GM12878 (cell line): ENCODE measurements around the gene CMTM4. TPM values are rescaled to one million over a fixed set of nuclear protein-coding genes. Genes with fewer than 3 reads are reported as not detected.

ENCODE experiments used
- ATAC-seq: fragments of 200-7000 bp; cut with Tn5 transposase; 3 replicates; pipeline ENCODE4 v1.9.1; 2020; ENCODE audit warnings: mild to moderate bottlenecking, moderate library complexity
- BruUV-seq: library from RNA; stranded (reverse); fragments of 400-500 nt; replicated peaks from 2 replicates; lab custom pipeline; 2021; lab: Mats Ljungman, UMichigan
- CTCF ChIA-PET: fragments of 300-600 bp; sonication (Branson Sonifier 250); formaldehyde crosslinking; extraction: SDS; loops from one replicate; lab custom pipeline; 2021; ENCODE audit warnings: inconsistent platforms; lab: Yijun Ruan, JAX
- POLR2A ChIA-PET: fragments of 350-600 bp; formaldehyde crosslinking; extraction: SDS; loops from one replicate; lab custom pipeline; 2021; ENCODE audit warnings: inconsistent platforms; lab: Charles Lee
- RAD21 ChIA-PET: fragments of 300-600 bp; sonication (Branson Sonifier 250); formaldehyde crosslinking; loops from one replicate; lab custom pipeline; 2023; ENCODE audit warnings: antibody characterized with exemption; ENCODE audit not compliant: unreplicated experiment; lab: Charles Lee
- SMC1A ChIA-PET: fragments of 300-600 bp; sonication (Branson Sonifier 250); formaldehyde crosslinking; loops from one replicate; lab custom pipeline; 2023; ENCODE audit not compliant: unreplicated experiment, uncharacterized antibody; lab: Charles Lee
- DNase-seq: peaks from one replicate; pipeline ENCODE4 v3.0.0-alpha.2; 2011; ENCODE audit warnings: low read depth, low spot score
- FAIRE-seq: peaks from 3 replicates; lab custom pipeline; 2011; peaks lifted over from hg19 to GRCh38; lab: Jason Lieb, UNC
- H2AFZ ChIP-seq: 2 replicates; pipeline ENCODE4 v1.6.0; 2011; ENCODE audit warnings: low read depth, low read length, control low read depth; ENCODE audit not compliant: control insufficient read depth
- H3K27ac ChIP-seq: 2 replicates; pipeline ENCODE4 v1.5.1; 2011; ENCODE audit warnings: control low read depth; ENCODE audit not compliant: control insufficient read depth, insufficient read depth
- H3K27me3 ChIP-seq, 2 experiments: replicated peaks in 1 of 2; 2 replicates each; pipeline versions ENCODE4 v1.6.0 to v1.6.1; 2011; ENCODE audit warnings: low read length in 1 of 2; ENCODE audit not compliant: control insufficient read depth in 2 of 2, insufficient read depth in 2 of 2
- H3K36me3 ChIP-seq, 2 experiments: 2 replicates each; pipeline ENCODE4 v1.5.1; 2011; ENCODE audit warnings: low read length in 1 of 2; ENCODE audit not compliant: control insufficient read depth in 2 of 2, insufficient read depth in 2 of 2
- H3K4me1 ChIP-seq: 2 replicates; pipeline ENCODE4 v1.6.1; 2011; ENCODE audit warnings: mild to moderate bottlenecking, low read length, moderate library complexity, mixed read lengths; ENCODE audit not compliant: control insufficient read depth, insufficient read depth
- H3K4me2 ChIP-seq: 2 replicates; pipeline ENCODE4 v1.6.0; 2011; ENCODE audit warnings: control low read depth; ENCODE audit not compliant: control insufficient read depth, insufficient read depth
- H3K4me3 ChIP-seq: fragments of 200-600 bp; sonication (generic); 2 replicates; pipeline ENCODE4 v1.5.1; 2016
- H3K79me2 ChIP-seq: 2 replicates; pipeline ENCODE4 v1.6.0; 2011; ENCODE audit warnings: low read length; ENCODE audit not compliant: control insufficient read depth, insufficient read depth
- H3K9ac ChIP-seq: 2 replicates; pipeline ENCODE4 v1.8.0; 2011; ENCODE audit warnings: low read length, control low read depth, mixed read lengths; ENCODE audit not compliant: control insufficient read depth, insufficient read depth
- H3K9me3 ChIP-seq: replicated peaks from 3 replicates; pipeline ENCODE4 v1.5.1; 2011; ENCODE audit warnings: mild to moderate bottlenecking, low read length; ENCODE audit not compliant: control insufficient read depth, insufficient read depth
- H4K20me1 ChIP-seq: 2 replicates; pipeline ENCODE4 v1.6.0; 2011; ENCODE audit not compliant: control insufficient read depth, insufficient read depth
- CHD4 ChIP-seq: fragments of 200-600 bp; sonication (generic); IDR thresholded peaks from 2 replicates; pipeline ENCODE4 v1.6.1; 2016; ENCODE audit warnings: mild to moderate bottlenecking
- DPF2 ChIP-seq: fragments of 450-650 bp; IDR thresholded peaks from 2 replicates; pipeline ENCODE4 v1.6.1; 2017; ENCODE audit warnings: mild to moderate bottlenecking
- ELK1 ChIP-seq: IDR thresholded peaks from 2 replicates; pipeline ENCODE4 v1.6.1; 2012; ENCODE audit warnings: low read depth, low read length, improper control_type of control experiment
- EZH2 ChIP-seq: IDR thresholded peaks from 2 replicates; pipeline ENCODE4 v1.6.1; 2012; ENCODE audit warnings: low read depth, mild to moderate bottlenecking, control low read depth, inconsistent platforms, low read length, borderline replicate concordance; ENCODE audit not compliant: control insufficient read depth
- FOS ChIP-seq: IDR thresholded peaks from 3 replicates; pipeline ENCODE4 v1.6.1; 2011; ENCODE audit warnings: borderline replicate concordance; ENCODE audit not compliant: insufficient read length; ENCODE audit errors: extremely low read depth
- HDAC6 ChIP-seq: fragments of 200-600 bp; sonication (generic); IDR thresholded peaks from one replicate; pipeline ENCODE4 v1.8.0; 2017; ENCODE audit warnings: antibody characterized with exemption; ENCODE audit not compliant: unreplicated experiment
- IKZF2 ChIP-seq, 2 experiments: fragments of 450-650 bp; IDR thresholded peaks; 2 replicates each; pipeline ENCODE4 v1.6.1; 2017; ENCODE audit warnings: mild to moderate bottlenecking in 2 of 2, moderate library complexity in 2 of 2
- KDM1A ChIP-seq: fragments of 200-600 bp; sonication (generic); IDR thresholded peaks from 2 replicates; pipeline ENCODE4 v1.6.1; 2016; ENCODE audit warnings: borderline replicate concordance
- PAX5 ChIP-seq: IDR thresholded peaks from 2 replicates; pipeline ENCODE4 v1.6.1; 2011; ENCODE audit warnings: low read depth, low read length, borderline replicate concordance
- RB1 ChIP-seq: fragments of 450-650 bp; formaldehyde crosslinking; IDR thresholded peaks from 2 replicates; pipeline ENCODE4 v1.6.1; 2017; ENCODE audit warnings: mild to moderate bottlenecking, borderline replicate concordance
- RUNX3 ChIP-seq: IDR thresholded peaks from 2 replicates; pipeline ENCODE4 v1.6.1; 2012; ENCODE audit warnings: low read length, inconsistent platforms
- SMARCA5 ChIP-seq: fragments of 450-650 bp; IDR thresholded peaks from 2 replicates; pipeline ENCODE4 v1.6.1; 2017; ENCODE audit warnings: mild to moderate bottlenecking
- SRF ChIP-seq, 2 experiments: IDR thresholded peaks; 2 replicates each; pipeline ENCODE4 v1.6.1; 2011; ENCODE audit warnings: low read depth in 2 of 2, low read length in 2 of 2, mild to moderate bottlenecking in 1 of 2, moderate library complexity in 1 of 2
- SUZ12 ChIP-seq: fragments of 200-600 bp; sonication (generic); IDR thresholded peaks from one replicate; pipeline ENCODE4 v1.6.1; 2018; ENCODE audit warnings: antibody characterized with exemption, mild to moderate bottlenecking; ENCODE audit not compliant: unreplicated experiment
- TAF1 ChIP-seq: IDR thresholded peaks from 2 replicates; pipeline ENCODE4 v1.6.1; 2011; ENCODE audit warnings: mild to moderate bottlenecking, low read depth, low read length, borderline replicate concordance
- YY1 ChIP-seq: IDR thresholded peaks from 2 replicates; pipeline ENCODE4 v1.6.1; 2011; ENCODE audit warnings: low read depth, mild to moderate bottlenecking, low read length
- ZNF207 ChIP-seq: fragments of 450-650 bp; IDR thresholded peaks from 2 replicates; pipeline ENCODE4 v1.6.1; 2014; ENCODE audit warnings: antibody characterized with exemption, mild to moderate bottlenecking, borderline replicate concordance
- ZZZ3 ChIP-seq: IDR thresholded peaks from 2 replicates; pipeline ENCODE4 v1.6.1; 2011; ENCODE audit warnings: low read depth; ENCODE audit not compliant: control insufficient read depth, insufficient read length
- WGBS: methylation state at CpG from one replicate; pipeline ENCODE4 v1.1.6; 2016; ENCODE audit warnings: low lambda C conversion rate; ENCODE audit not compliant: insufficient replicate concordance, insufficient coverage; ENCODE audit errors: missing lambda C conversion rate; 5-methylcytosine and 5-hydroxymethylcytosine counted together
- in situ Hi-C: fragments of 300-500 bp; cut with MboI; formaldehyde crosslinking; loops from 9 replicates; pipeline ENCODE4 v1.14.3; 2018; ENCODE audit warnings: mixed read lengths
- intact Hi-C: fragments of 100-400 bp; cut with micrococcal nuclease; formaldehyde crosslinking; loops from one replicate; pipeline ENCODE4 v1.14.2; 2022; ENCODE audit not compliant: unreplicated experiment
- polyA plus RNA-seq, 11 experiments: library from polyadenylated mRNA; depleted of rRNA in 4 of 11; unstranded in 6 of 11; stranded (reverse) in 5 of 11; fragments of >200 nt; fragmentation: Nextera tagmentation in 4 of 11; fragmentation: Illumina TruSeq in 1 of 11; extraction: Ambion mirVana in 4 of 11; extraction: Trizol in 1 of 11; gene quantifications; 1 replicate in 1 of 11; 2 replicates in 10 of 11; pipeline versions ENCODE4 v1.2.1 to v1.2.3, GENCODE V29; 2011 to 2016; ENCODE audit warnings: inconsistent platforms in 2 of 11, missing spikeins in 2 of 11, low read depth in 1 of 11
- total RNA-seq, 4 experiments: library from RNA; depleted of rRNA in 3 of 4; stranded (reverse); fragments of >200 nt in 3 of 4; fragmentation: Illumina TruSeq in 1 of 4; extraction: Trizol in 1 of 4; gene quantifications; 2 replicates each; pipeline versions ENCODE4 v1.2.1 to v1.2.3, GENCODE V29; 2013 to 2021
- TF ChIP-seq, protein P1 (sequence below): IDR thresholded peaks from 2 replicates; pipeline ENCODE4 v1.6.1; 2011; ENCODE audit warnings: borderline replicate concordance, low read depth, mild to moderate bottlenecking, moderate library complexity, low read length; ENCODE audit not compliant: insufficient read depth, poor library complexity, severe bottlenecking

CMTM4 gene
- total and polyA plus RNA-seq, 10 of the 15 experiments (the other 5 are each of a cell fraction or from before 2014, with no cell fraction given), result 0.02 to 0.43 (median 0.15) TPM; not detected in 2

DNA sequence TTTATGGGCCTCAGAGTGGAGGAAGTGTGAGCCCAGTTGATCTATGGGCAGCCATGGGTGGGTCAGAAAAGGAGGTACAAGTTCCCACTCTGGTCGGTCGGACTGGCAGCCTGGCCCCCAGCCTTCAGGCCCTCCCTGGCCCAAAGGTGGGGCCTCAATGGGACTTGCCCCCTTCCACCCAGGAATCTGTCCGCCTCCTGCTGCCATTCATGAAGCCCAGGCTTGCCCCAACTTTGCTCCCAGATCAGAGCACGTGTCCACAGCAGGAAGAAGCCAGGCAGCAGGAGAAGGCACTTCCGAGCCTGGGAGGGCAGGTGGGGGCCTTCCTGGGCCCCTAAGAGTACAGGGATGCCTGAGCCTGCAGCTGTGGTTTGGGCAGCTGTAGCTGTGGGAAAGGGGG, 95.1 kb downstream of the CMTM4 start:
- H3K9ac ChIP-seq, result no peak overlapping the region
- SMC1A ChIA-PET, result interaction anchor here (1.2 to 1.4 kb wide), 3 partner anchors 11 to 195 kb away, joined by 4 to 10 read pairs (median 5); no protein-coding TSS in a partner anchor
- H3K4me2 ChIP-seq, result no peak overlapping the region
- intact Hi-C loops (no loop called here), in situ Hi-C loops (no loop called here)
- no peak overlapping the region for H3K27ac ChIP-seq
- H3K27me3 ChIP-seq, result no peaks in the 10 kb centered on the region
- H3K4me3 ChIP-seq, result no peak overlapping the region
- peaks cover 14% of the 10 kb centered on the region; the same call in 2 of the 3 replicates for H3K9me3 ChIP-seq
- no TSS peak for BruUV-seq
- WGBS, result 51% methylated on average over 5 of the region's 5 CpGs
- no peaks in the 10 kb centered on the region for H3K79me2 ChIP-seq
- ATAC-seq (no peak), FAIRE-seq (no peak), DNase-seq (no peak)
- H3K4me1 ChIP-seq, result peaks cover 25% of the 10 kb centered on the region
- H4K20me1 ChIP-seq, result no peaks in the 10 kb centered on the region
- TF ChIP-seq RUNX3, result no peak
- TF ChIP-seq TAF1, result no peak
- TF ChIP-seq KDM1A, result no peak
- TF ChIP-seq EZH2, result no peak
- no peak for TF ChIP-seq CHD4
- no peak for TF ChIP-seq RB1
- no peak for TF ChIP-seq FOS
- TF ChIP-seq SUZ12, result no peak
- no peak for TF ChIP-seq SMARCA5
- TF ChIP-seq ZNF207, result no peak
- TF ChIP-seq, protein P1, sequence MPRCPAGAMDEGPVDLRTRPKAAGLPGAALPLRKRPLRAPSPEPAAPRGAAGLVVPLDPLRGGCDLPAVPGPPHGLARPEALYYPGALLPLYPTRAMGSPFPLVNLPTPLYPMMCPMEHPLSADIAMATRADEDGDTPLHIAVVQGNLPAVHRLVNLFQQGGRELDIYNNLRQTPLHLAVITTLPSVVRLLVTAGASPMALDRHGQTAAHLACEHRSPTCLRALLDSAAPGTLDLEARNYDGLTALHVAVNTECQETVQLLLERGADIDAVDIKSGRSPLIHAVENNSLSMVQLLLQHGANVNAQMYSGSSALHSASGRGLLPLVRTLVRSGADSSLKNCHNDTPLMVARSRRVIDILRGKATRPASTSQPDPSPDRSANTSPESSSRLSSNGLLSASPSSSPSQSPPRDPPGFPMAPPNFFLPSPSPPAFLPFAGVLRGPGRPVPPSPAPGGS, result no peak
- TF ChIP-seq ELK1, result no peak
- TF ChIP-seq YY1, result no peak
- no peak for TF ChIP-seq HDAC6
- TF ChIP-seq IKZF2 (IDR thresholded peaks at IDR 0.05), result no peak
- no peak for TF ChIP-seq ZZZ3
- TF ChIP-seq PAX5, result no peak
- no peak for TF ChIP-seq SRF (IDR thresholded peaks at IDR 0.05; ENCODE audit: low read depth in 2 of 2, low read length in 2 of 2)
- TF ChIP-seq DPF2, result no peak
- RAD21 ChIA-PET, result interaction anchor here (1.0 to 1.4 kb wide), 2 partner anchors 12 to 40 kb away, joined by 3 to 5 read pairs; no protein-coding TSS in a partner anchor
- CTCF ChIA-PET, result interaction anchor here (0.7 to 3.7 kb wide), 3 partner anchors 12 to 116 kb away, joined by 3 to 24 read pairs (median 3); no protein-coding TSS in a partner anchor
- POLR2A ChIA-PET, result no interaction called here
- H2AFZ ChIP-seq, result no peak overlapping the region
- no peaks in the 10 kb centered on the region for H3K36me3 ChIP-seq
